ENCODE data around the gene TNFSF4. TPM values are rescaled to one million over a fixed set of nuclear protein-coding genes. Genes with fewer than 3 reads are reported as not detected.
"Not testable (repeated sequence)": the region's sequence is repeated elsewhere in the genome, so short reads cannot be mapped to it uniquely, and the experiment has no call there.

The TNFSF4 gene
- total RNA-seq, 1 donor from 2014 or later, result 0.34 TPM

DNA sequence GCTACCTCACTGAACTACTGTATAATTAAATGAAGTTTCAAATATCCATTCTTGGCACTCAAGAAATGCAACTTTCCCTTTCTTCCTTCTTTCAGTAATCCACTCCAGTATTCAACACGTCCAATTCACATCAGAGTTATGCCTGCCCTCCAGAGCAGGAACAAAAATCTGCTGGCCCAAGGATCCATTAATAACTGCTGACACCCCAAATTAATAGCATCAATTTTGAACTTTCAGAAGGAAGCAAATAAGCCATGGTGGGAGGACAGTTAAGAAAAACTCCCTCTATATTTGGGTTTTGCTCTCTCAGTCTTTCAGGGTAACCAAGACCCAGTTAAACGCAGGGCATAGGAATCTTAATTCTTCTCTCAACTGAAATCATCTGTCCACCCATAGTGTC is 31.9 kb upstream of the TNFSF4 start:
- H3K27ac Mint-ChIP-seq (ENCODE audit: unreplicated experiment), result no peak overlapping the region
- TF ChIP-seq, protein P1, sequence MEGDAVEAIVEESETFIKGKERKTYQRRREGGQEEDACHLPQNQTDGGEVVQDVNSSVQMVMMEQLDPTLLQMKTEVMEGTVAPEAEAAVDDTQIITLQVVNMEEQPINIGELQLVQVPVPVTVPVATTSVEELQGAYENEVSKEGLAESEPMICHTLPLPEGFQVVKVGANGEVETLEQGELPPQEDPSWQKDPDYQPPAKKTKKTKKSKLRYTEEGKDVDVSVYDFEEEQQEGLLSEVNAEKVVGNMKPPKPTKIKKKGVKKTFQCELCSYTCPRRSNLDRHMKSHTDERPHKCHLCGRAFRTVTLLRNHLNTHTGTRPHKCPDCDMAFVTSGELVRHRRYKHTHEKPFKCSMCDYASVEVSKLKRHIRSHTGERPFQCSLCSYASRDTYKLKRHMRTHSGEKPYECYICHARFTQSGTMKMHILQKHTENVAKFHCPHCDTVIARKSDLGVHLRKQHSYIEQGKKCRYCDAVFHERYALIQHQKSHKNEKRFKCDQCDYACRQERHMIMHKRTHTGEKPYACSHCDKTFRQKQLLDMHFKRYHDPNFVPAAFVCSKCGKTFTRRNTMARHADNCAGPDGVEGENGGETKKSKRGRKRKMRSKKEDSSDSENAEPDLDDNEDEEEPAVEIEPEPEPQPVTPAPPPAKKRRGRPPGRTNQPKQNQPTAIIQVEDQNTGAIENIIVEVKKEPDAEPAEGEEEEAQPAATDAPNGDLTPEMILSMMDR (IDR thresholded peaks at IDR 0.05; ENCODE audit: partially characterized antibody, unreplicated experiment), result no peak
- H3K36me3 Mint-ChIP-seq (ENCODE audit: unreplicated experiment), result peaks cover 26% of the 10 kb centered on the region
- peaks cover 6% of the 10 kb centered on the region for H3K4me1 Mint-ChIP-seq (ENCODE audit: low read depth, unreplicated experiment)
- H3K4me3 Mint-ChIP-seq (ENCODE audit: unreplicated experiment), result no peak overlapping the region
- peaks cover 3% of the 10 kb centered on the region for H3K27me3 Mint-ChIP-seq (ENCODE audit: unreplicated experiment)
- H3K9me3 Mint-ChIP-seq (ENCODE audit: unreplicated experiment), result peaks cover 6% of the 10 kb centered on the region
- DNase-seq, result no peak

DNA sequence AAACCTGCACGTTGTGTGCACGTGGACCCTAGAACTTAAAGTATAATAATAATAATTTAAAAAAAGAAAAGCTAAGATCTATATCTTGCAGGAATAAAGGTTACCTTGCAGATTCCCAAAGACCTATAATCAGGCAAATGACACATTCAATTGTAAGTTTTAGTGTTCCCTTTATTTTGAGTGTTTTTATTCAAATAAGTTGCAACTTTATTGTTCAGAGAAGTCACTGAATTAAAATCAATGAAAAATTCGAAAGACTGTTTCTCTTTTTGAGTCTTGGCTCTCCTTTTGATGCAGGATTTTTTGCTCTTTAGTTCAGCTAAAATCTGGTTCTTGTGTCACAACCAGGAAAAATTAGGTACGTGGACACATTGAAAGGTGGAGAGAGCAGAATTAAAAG is 27.8 kb upstream of the TNFSF4 start:
- no peaks in the 10 kb centered on the region for H3K36me3 Mint-ChIP-seq (ENCODE audit: unreplicated experiment)
- no peak overlapping the region for H3K27ac Mint-ChIP-seq (ENCODE audit: unreplicated experiment)
- DNase-seq, result no peak
- no peak overlapping the region for H3K4me3 Mint-ChIP-seq (ENCODE audit: unreplicated experiment)
- H3K27me3 Mint-ChIP-seq (ENCODE audit: unreplicated experiment), result peaks cover 3% of the 10 kb centered on the region
- H3K4me1 Mint-ChIP-seq (ENCODE audit: low read depth, unreplicated experiment), result peaks cover 6% of the 10 kb centered on the region
- peaks cover 2% of the 10 kb centered on the region for H3K9me3 Mint-ChIP-seq (ENCODE audit: unreplicated experiment)
- TF ChIP-seq, protein P1 (IDR thresholded peaks at IDR 0.05; ENCODE audit: partially characterized antibody, unreplicated experiment), result no peak

DNA sequence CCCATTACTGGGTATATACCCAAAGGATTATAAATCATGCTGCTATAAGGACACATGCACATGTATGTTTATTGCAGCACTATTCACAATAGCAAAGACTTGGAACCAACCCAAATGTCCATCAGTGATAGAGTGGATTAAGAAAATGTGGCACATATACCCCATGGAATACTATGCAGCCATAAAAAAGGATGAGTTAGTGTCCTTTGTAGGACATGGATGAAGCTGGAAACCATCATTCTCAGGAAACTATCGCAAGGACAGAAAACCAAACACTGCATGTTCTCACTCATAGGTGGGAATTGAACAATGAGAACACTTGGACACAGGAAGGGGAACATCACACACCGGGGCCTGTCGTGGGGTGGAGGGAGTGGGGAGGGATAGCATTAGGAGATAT is 27.3 kb upstream of the TNFSF4 start:
- not testable (repeated sequence) for H3K27ac Mint-ChIP-seq (ENCODE audit: unreplicated experiment); DNase-seq; H3K4me3 Mint-ChIP-seq (ENCODE audit: unreplicated experiment); H3K36me3 Mint-ChIP-seq (ENCODE audit: unreplicated experiment); H3K9me3 Mint-ChIP-seq (ENCODE audit: unreplicated experiment); H3K4me1 Mint-ChIP-seq (ENCODE audit: low read depth, unreplicated experiment); H3K27me3 Mint-ChIP-seq (ENCODE audit: unreplicated experiment)

DNA sequence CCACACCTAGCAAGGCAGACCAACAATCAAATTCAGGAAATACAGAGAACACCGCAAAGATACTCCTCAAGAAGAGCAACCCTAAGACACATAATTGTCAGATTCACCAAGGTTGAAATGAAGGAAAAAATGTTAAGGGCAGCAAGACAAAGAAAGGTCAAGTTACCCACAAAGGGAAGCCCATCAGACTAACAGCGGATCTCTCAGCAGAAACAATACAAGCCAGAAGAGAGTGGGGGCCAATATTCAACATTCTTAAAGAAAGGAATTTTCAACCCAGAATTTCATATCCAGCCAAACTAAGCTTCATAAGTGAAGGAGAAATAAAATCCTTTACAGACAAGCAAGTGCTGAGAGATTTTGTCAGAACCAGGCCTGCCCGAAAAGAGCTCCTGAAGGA is 21.9 kb upstream of the TNFSF4 start:
- not testable (repeated sequence) for H3K9me3 Mint-ChIP-seq (ENCODE audit: unreplicated experiment); H3K4me1 Mint-ChIP-seq (ENCODE audit: low read depth, unreplicated experiment); H3K27ac Mint-ChIP-seq (ENCODE audit: unreplicated experiment); H3K27me3 Mint-ChIP-seq (ENCODE audit: unreplicated experiment); H3K4me3 Mint-ChIP-seq (ENCODE audit: unreplicated experiment); H3K36me3 Mint-ChIP-seq (ENCODE audit: unreplicated experiment); DNase-seq

DNA sequence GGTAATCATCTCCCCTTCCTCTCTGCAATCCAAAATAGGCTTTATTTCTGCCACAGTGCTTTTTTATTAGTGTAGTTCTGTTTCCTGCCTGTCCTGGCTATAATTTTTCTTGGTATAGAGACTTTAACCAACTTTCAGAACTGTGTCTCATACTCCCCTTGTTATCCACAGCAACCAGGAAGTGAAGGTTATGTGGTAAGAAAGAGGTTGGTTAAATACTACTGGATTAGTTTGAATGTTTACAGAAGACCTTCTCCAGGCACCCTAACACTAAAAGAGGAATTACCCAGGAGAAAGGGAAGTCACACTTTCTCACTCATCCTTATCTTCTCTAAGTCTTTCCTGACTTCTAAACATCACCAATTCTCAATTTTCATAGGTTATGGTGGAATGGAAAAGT is 17.8 kb upstream of the TNFSF4 start:
- Mint-ChIP-seq H3K4me1 (ENCODE audit: low read depth, unreplicated experiment) (no peaks in the 10 kb centered on the region), H3K27me3 (ENCODE audit: unreplicated experiment) (no peaks in the 10 kb centered on the region), H3K27ac (ENCODE audit: unreplicated experiment) (no peak overlapping the region), H3K36me3 (ENCODE audit: unreplicated experiment) (no peaks in the 10 kb centered on the region), H3K9me3 (ENCODE audit: unreplicated experiment) (peaks cover 1% of the 10 kb centered on the region), H3K4me3 (ENCODE audit: unreplicated experiment) (no peak overlapping the region)
- TF ChIP-seq, protein P1 (IDR thresholded peaks at IDR 0.05; ENCODE audit: partially characterized antibody, unreplicated experiment), result no peak
- DNase-seq, result no peak

DNA sequence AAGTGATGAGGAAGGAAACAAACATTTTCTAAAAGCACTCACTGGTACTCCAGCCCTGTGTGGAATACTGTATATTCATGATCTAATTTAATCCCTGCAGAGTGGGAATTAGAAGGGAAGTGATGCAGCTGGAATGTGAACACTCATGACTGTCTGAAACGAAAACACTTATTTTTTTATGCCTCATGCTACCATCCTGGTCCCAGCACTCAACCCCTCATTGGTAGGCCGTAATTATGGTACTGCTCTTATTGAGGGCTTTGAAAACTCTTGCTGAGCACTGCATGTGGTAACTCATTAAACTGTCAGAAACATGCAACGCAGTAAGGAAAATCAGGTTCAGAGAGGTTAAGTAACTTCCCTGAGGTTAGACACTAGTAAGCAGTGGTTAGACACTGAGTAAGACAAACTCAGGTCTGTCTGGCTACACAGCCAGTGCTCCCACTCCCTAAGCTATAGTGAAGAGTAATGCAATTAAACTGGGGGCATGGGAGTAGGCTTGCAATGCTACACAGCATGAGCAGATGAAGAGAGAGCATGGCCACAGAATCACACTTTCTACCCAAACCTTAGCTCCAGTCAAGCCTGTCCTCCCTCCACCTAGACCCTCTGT is 17.3 kb upstream of the TNFSF4 start:
- Mint-ChIP-seq H3K36me3 (ENCODE audit: unreplicated experiment) (no peaks in the 10 kb centered on the region), H3K4me1 (ENCODE audit: low read depth, unreplicated experiment) (no peaks in the 10 kb centered on the region), H3K9me3 (ENCODE audit: unreplicated experiment) (peaks cover 1% of the 10 kb centered on the region), H3K27me3 (ENCODE audit: unreplicated experiment) (no peaks in the 10 kb centered on the region), H3K27ac (ENCODE audit: unreplicated experiment) (no peak overlapping the region), H3K4me3 (ENCODE audit: unreplicated experiment) (no peak overlapping the region)
- TF ChIP-seq, protein P1 (IDR thresholded peaks at IDR 0.05; ENCODE audit: partially characterized antibody, unreplicated experiment), result no peak
- no peak for DNase-seq
